H9 (cell line): ENCODE results near the gene PPIL6. TPM values are rescaled to one million over a fixed set of nuclear protein-coding genes. Genes with fewer than 3 reads are reported as not detected.

Experiments used
- DNase-seq: peaks from one replicate; pipeline ENCODE4 v3.0.0-alpha.2; 2017
- H2AFZ ChIP-seq: one replicate; pipeline ENCODE4 v1.6.1; 2013; ENCODE audit warnings: mild to moderate bottlenecking, low read length, control low read depth, moderate library complexity
- H2AK5ac ChIP-seq: 2 replicates; pipeline ENCODE4 v1.6.1; 2013; ENCODE audit warnings: low read length, control low read depth, mixed read lengths; ENCODE audit not compliant: insufficient read length
- H2BK120ac ChIP-seq: one replicate; pipeline ENCODE4 v1.6.1; 2013; ENCODE audit warnings: low read depth, mild to moderate bottlenecking, low read length, control low read depth, inconsistent platforms; ENCODE audit not compliant: poor library complexity, severe bottlenecking
- H2BK12ac ChIP-seq: 2 replicates; pipeline ENCODE4 v1.6.1; 2013; ENCODE audit warnings: low read length, control low read depth, mixed read lengths, low read depth; ENCODE audit not compliant: insufficient read length
- H2BK15ac ChIP-seq: 2 replicates; pipeline ENCODE4 v1.6.1; 2013; ENCODE audit warnings: low read depth, low read length, control low read depth
- H2BK20ac ChIP-seq: one replicate; pipeline ENCODE4 v1.6.1; 2013; ENCODE audit warnings: low read depth, mild to moderate bottlenecking, low read length, control low read depth, inconsistent platforms; ENCODE audit not compliant: poor library complexity, severe bottlenecking
- H2BK5ac ChIP-seq: 2 replicates; pipeline ENCODE4 v1.6.1; 2013; ENCODE audit warnings: low read length, control low read depth, mixed read lengths; ENCODE audit not compliant: insufficient read length
- H3K14ac ChIP-seq: 2 replicates; pipeline ENCODE4 v1.6.1; 2013; ENCODE audit warnings: low read length, control low read depth; ENCODE audit not compliant: insufficient read depth
- H3K18ac ChIP-seq: 2 replicates; pipeline ENCODE4 v1.6.1; 2013; ENCODE audit warnings: low read depth, mild to moderate bottlenecking, mixed read lengths, low read length, control low read depth; ENCODE audit not compliant: insufficient read length
- H3K23ac ChIP-seq: 2 replicates; pipeline ENCODE4 v1.6.1; 2013; ENCODE audit warnings: low read length, control low read depth, mixed read lengths, low read depth; ENCODE audit not compliant: insufficient read length
- H3K23me2 ChIP-seq: 2 replicates; pipeline ENCODE4 v1.6.1; 2013; ENCODE audit warnings: low read depth, mild to moderate bottlenecking, mixed read lengths, low read length, control low read depth; ENCODE audit not compliant: insufficient read length, poor library complexity, severe bottlenecking
- H3K27ac ChIP-seq: 2 replicates; pipeline ENCODE4 v1.5.1; 2013; ENCODE audit warnings: low read length, control low read depth, mixed read lengths, low read depth; ENCODE audit not compliant: insufficient read length
- H3K27me3 ChIP-seq: 2 replicates; pipeline ENCODE4 v1.6.1; 2013; ENCODE audit warnings: low read length, control low read depth, inconsistent platforms; ENCODE audit not compliant: insufficient read depth
- H3K4ac ChIP-seq: 2 replicates; pipeline ENCODE4 v1.6.1; 2013; ENCODE audit warnings: low read depth, mild to moderate bottlenecking, control low read depth, inconsistent platforms, low read length, moderate library complexity
- H3K4me1 ChIP-seq: 2 replicates; pipeline ENCODE4 v1.6.1; 2013; ENCODE audit warnings: low read length, control low read depth, inconsistent platforms; ENCODE audit not compliant: insufficient read depth
- H3K4me2 ChIP-seq: 2 replicates; pipeline ENCODE4 v1.6.1; 2013; ENCODE audit warnings: low read length, control low read depth, mixed read lengths; ENCODE audit not compliant: insufficient read length, insufficient read depth
- H3K56ac ChIP-seq: 2 replicates; pipeline ENCODE4 v1.6.1; 2013; ENCODE audit warnings: low read depth, mild to moderate bottlenecking, mixed read lengths, low read length, control low read depth; ENCODE audit not compliant: insufficient read length
- H3K79me1 ChIP-seq: 2 replicates; pipeline ENCODE4 v1.6.1; 2013; ENCODE audit warnings: low read depth, mild to moderate bottlenecking, moderate library complexity, low read length, control low read depth, inconsistent platforms; ENCODE audit not compliant: insufficient read depth, poor library complexity, severe bottlenecking
- H3K79me2 ChIP-seq: 2 replicates; pipeline ENCODE4 v1.6.1; 2013; ENCODE audit warnings: low read length, control low read depth, inconsistent platforms; ENCODE audit not compliant: insufficient read depth
- H3K9ac ChIP-seq: 2 replicates; pipeline ENCODE4 v1.6.1; 2013; ENCODE audit warnings: low read length, control low read depth, mixed read lengths; ENCODE audit not compliant: insufficient read length; ENCODE audit errors: extremely low read depth
- H3K9me3 ChIP-seq: one replicate; pipeline ENCODE4 v1.6.1; 2013; ENCODE audit warnings: low read depth, low read length, inconsistent platforms; ENCODE audit not compliant: control insufficient read depth
- H3T11ph ChIP-seq: one replicate; pipeline ENCODE4 v1.6.1; 2013; ENCODE audit warnings: mild to moderate bottlenecking, low read length, control low read depth, inconsistent platforms
- H4K20me1 ChIP-seq: one replicate; pipeline ENCODE4 v1.6.1; 2013; ENCODE audit not compliant: control insufficient read depth, insufficient read length, insufficient read depth
- H4K5ac ChIP-seq: 2 replicates; pipeline ENCODE4 v1.6.1; 2013; ENCODE audit warnings: low read depth, mild to moderate bottlenecking, mixed read lengths, low read length, control low read depth; ENCODE audit not compliant: insufficient read length
- H4K8ac ChIP-seq: replicated peaks from 2 replicates; pipeline ENCODE4 v1.6.1; 2013; ENCODE audit warnings: low read length, control low read depth, mixed read lengths, low read depth; ENCODE audit not compliant: insufficient read length
- H4K91ac ChIP-seq: 2 replicates; pipeline ENCODE4 v1.6.1; 2013; ENCODE audit warnings: low read depth, mild to moderate bottlenecking, moderate library complexity, mixed read lengths, low read length, control low read depth; ENCODE audit not compliant: insufficient read length
- H3K27ac Mint-ChIP-seq, 3 experiments: 2 replicates in 2 of 3; 3 replicates in 1 of 3; pipeline ENCODE4 v1.8.0; 2020 to 2021; ENCODE audit warnings: mixed read lengths in 3 of 3, mild to moderate bottlenecking in 1 of 3, moderate library complexity in 1 of 3
- H3K27me3 Mint-ChIP-seq: 2 replicates; pipeline ENCODE4 v1.8.0; 2021; ENCODE audit warnings: low read depth, mild to moderate bottlenecking, moderate library complexity, mixed read lengths
- H3K36me3 Mint-ChIP-seq, 3 experiments: 2 replicates in 2 of 3; 3 replicates in 1 of 3; pipeline ENCODE4 v1.8.0; 2020 to 2021; ENCODE audit warnings: low read depth in 3 of 3, mixed read lengths in 3 of 3; ENCODE audit not compliant: insufficient read depth in 1 of 3
- H3K4me1 Mint-ChIP-seq, 2 experiments: 2 replicates each; pipeline ENCODE4 v1.8.0; 2020; ENCODE audit warnings: mixed read lengths in 2 of 2
- H3K4me3 Mint-ChIP-seq, 2 experiments: 2 replicates in 1 of 2; 3 replicates in 1 of 2; pipeline ENCODE4 v1.8.0; 2020 to 2021; ENCODE audit warnings: mild to moderate bottlenecking in 2 of 2, mixed read lengths in 2 of 2, moderate library complexity in 1 of 2
- H3K9me3 Mint-ChIP-seq, 2 experiments: 2 replicates in 1 of 2; 3 replicates in 1 of 2; pipeline ENCODE4 v1.8.0; 2020; ENCODE audit warnings: mild to moderate bottlenecking in 2 of 2, mixed read lengths in 2 of 2, moderate library complexity in 1 of 2
- WGBS: extraction: QIAGEN DNeasy Blood & Tissue Kit; methylation state at CpG from one replicate; pipeline ENCODE4 v1.1.7; 2013; ENCODE audit warnings: missing lambda C conversion rate, low lambda C conversion rate, mixed read lengths; ENCODE audit not compliant: insufficient read length; ENCODE audit errors: extremely low coverage; 5-methylcytosine and 5-hydroxymethylcytosine counted together
- total RNA-seq: library from RNA; stranded (reverse); gene quantifications from 2 replicates; pipeline ENCODE4 v1.2.1, GENCODE V29; 2021
- TF ChIP-seq, protein P1 (sequence below): fragments of 200-600 bp; sonication (generic); conservative IDR thresholded peaks from 3 replicates; pipeline ENCODE4 v1.8.0; 2021; ENCODE audit warnings: antibody characterized with exemption, mild to moderate bottlenecking

Gene PPIL6
- total RNA-seq, 1 experiment from 2014 or later = 1.0 TPM

- H3K18ac ChIP-seq = no peak overlapping the region
- H3K4me3 Mint-ChIP-seq = no peak overlapping the region
- WGBS = no CpG with 5 or more reads among the region's 16 CpGs
Measured at GRCh38 chr6:109449795-109450673, 9.6 kb upstream of the PPIL6 start.

More at GRCh38 chr6:109449795-109450673, 9.6 kb upstream of the PPIL6 start:
- Histone ChIP-seq H2AK5ac (no peak overlapping the region), H2BK20ac (no peak overlapping the region), H3K27me3 (no peaks in the 10 kb centered on the region), H4K8ac (no peak overlapping the region), H2BK5ac (no peak overlapping the region), H3K14ac (no peak overlapping the region), H2BK120ac (no peak overlapping the region), H4K20me1 (no peaks in the 10 kb centered on the region), H3K4me2 (no peak overlapping the region), H2AFZ (no peak overlapping the region), H3K23ac (no peak overlapping the region), H3K9ac (no peak overlapping the region), H3K79me2 (no peaks in the 10 kb centered on the region), H3K4me1 (no peaks in the 10 kb centered on the region), H3T11ph (no peak overlapping the region), H3K27ac (no peak overlapping the region), H3K23me2 (peaks cover 5% of the 10 kb centered on the region), H3K4ac (no peak overlapping the region), H3K9me3 (no peaks in the 10 kb centered on the region), H3K56ac (no peak overlapping the region), H3K79me1 (no peaks in the 10 kb centered on the region), H2BK15ac (no peak overlapping the region), H2BK12ac (no peak overlapping the region), H4K5ac (no peak overlapping the region), H4K91ac (no peak overlapping the region)
- Mint-ChIP-seq H3K36me3 (peaks cover 19 to 68% (median 51%) of the 10 kb centered on the region in 3 experiments), H3K9me3 (no peaks in the 10 kb centered on the region; a peak in 1 of 5 replicates), H3K4me1 (peaks cover 8 to 9% of the 10 kb centered on the region in 2 experiments), H3K27me3 (no peaks in the 10 kb centered on the region), H3K27ac (peak overlapping the region in 1 of 3 experiments; percentile 55; a peak in 1 of 7 replicates)
- no peak for DNase-seq
- TF ChIP-seq, protein P1, sequence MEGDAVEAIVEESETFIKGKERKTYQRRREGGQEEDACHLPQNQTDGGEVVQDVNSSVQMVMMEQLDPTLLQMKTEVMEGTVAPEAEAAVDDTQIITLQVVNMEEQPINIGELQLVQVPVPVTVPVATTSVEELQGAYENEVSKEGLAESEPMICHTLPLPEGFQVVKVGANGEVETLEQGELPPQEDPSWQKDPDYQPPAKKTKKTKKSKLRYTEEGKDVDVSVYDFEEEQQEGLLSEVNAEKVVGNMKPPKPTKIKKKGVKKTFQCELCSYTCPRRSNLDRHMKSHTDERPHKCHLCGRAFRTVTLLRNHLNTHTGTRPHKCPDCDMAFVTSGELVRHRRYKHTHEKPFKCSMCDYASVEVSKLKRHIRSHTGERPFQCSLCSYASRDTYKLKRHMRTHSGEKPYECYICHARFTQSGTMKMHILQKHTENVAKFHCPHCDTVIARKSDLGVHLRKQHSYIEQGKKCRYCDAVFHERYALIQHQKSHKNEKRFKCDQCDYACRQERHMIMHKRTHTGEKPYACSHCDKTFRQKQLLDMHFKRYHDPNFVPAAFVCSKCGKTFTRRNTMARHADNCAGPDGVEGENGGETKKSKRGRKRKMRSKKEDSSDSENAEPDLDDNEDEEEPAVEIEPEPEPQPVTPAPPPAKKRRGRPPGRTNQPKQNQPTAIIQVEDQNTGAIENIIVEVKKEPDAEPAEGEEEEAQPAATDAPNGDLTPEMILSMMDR = no peak
